Naive B cell (primary cell): ENCODE measurements around the gene TMEM35A. TPM values are rescaled to one million over a fixed set of nuclear protein-coding genes. Genes with fewer than 3 reads are reported as not detected.
A peak's percentile ranks its signal among the peaks of the same experiment; 100 is the strongest.
"Not testable (repeated sequence)": the region's sequence is repeated elsewhere in the genome, so short reads cannot be mapped to it uniquely, and the experiment has no call there.

Experiments
- ATAC-seq, 2 donors: fragments of 150-1000 bp; cut with Tn5 transposase; 2 replicates each; pipeline ENCODE4 v1.10.0; 2021; ENCODE audit warnings: low read depth in 2 of 2, mild to moderate bottlenecking in 2 of 2, moderate library complexity in 2 of 2
- DNase-seq: peaks from one replicate; pipeline ENCODE4 v3.0.0; 2022
- H3K27ac Mint-ChIP-seq, 6 donors: one replicate each; pipeline ENCODE4 v1.8.0; 2020 to 2022; ENCODE audit warnings: mild to moderate bottlenecking in 6 of 6, mixed read lengths in 6 of 6, moderate library complexity in 5 of 6, inconsistent platforms in 2 of 6
- H3K27me3 Mint-ChIP-seq, 3 donors: one replicate each; pipeline ENCODE4 v1.8.0; 2021 to 2022; ENCODE audit warnings: mixed read lengths in 3 of 3, mild to moderate bottlenecking in 1 of 3
- H3K36me3 Mint-ChIP-seq, 2 donors: one replicate each; pipeline ENCODE4 v1.8.0; 2020 to 2022; ENCODE audit warnings: mixed read lengths in 2 of 2, inconsistent platforms in 1 of 2, mild to moderate bottlenecking in 1 of 2
- H3K4me1 Mint-ChIP-seq, 3 donors: one replicate each; pipeline ENCODE4 v1.8.0; 2020 to 2022; ENCODE audit warnings: mixed read lengths in 3 of 3, inconsistent platforms in 1 of 3, mild to moderate bottlenecking in 1 of 3, moderate library complexity in 1 of 3
- H3K4me3 Mint-ChIP-seq, 8 donors: one replicate each; pipeline ENCODE4 v1.8.0; 2020 to 2022; ENCODE audit warnings: mild to moderate bottlenecking in 8 of 8, mixed read lengths in 8 of 8, moderate library complexity in 8 of 8, inconsistent platforms in 2 of 8
- H3K9me3 Mint-ChIP-seq, 7 donors: one replicate each; pipeline ENCODE4 v1.8.0; 2020 to 2022; ENCODE audit warnings: mixed read lengths in 7 of 7, mild to moderate bottlenecking in 5 of 7, inconsistent platforms in 2 of 7, moderate library complexity in 1 of 7
- polyA plus RNA-seq, 6 donors: library from polyadenylated mRNA; unstranded; fragments of 300-500 nt; fragmentation: Illumina TruSeq; gene quantifications; one replicate each; pipeline ENCODE4 v1.2.3, GENCODE V29; 2021; ENCODE audit warnings: low read depth in 6 of 6

The TMEM35A gene
- not detected for polyA plus RNA-seq

DNA sequence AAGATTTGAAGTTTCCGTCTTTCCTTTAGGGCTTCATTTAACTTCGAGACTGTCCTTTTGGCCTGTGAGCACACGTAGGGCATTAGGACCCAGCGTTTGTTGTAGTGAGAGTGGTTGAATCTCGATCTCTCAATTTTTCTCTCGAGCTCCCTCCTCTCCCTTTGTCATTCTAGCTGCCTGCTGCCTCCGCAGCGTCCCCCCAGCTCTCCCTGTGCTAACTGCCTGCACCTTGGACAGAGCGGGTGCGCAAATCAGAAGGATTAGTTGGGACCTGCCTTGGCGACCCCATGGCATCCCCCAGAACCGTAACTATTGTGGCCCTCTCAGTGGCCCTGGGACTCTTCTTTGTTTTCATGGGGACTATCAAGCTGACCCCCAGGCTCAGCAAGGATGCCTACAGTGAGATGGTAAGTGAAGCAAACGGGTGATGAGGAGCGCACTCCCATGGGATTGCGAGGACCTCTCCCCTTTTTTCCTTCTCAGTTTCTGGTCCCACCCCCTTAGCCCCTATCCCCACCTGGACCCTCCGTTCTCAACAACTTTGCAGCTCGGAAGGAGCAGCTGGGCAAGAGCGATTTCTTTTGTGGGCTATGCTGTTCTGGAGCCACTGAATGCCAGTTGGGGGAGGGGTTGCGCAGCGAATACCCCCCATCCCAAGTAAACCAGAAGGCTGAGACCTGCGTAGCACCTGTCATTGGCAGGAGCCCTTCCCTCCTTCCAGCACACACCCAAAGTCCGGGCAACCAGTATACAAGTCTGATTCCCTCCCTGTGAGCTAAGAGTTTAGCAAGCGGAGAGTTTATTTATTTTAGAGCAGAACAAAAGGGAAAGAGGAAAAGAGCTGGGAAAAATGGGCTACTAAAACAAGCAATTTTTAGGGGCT, at the start of gene TMEM35A:
TMEM35A (plus strand) TSS at position 164 of the 883 bp plus-strand sequence; CDS start at position 288, 124 bp downstream.
- ATAC-seq, result no peak
- Mint-ChIP-seq H3K27me3 (peaks cover 23 to 45% (median 23%) of the 10 kb centered on the region in 3 donors), H3K9me3 (peaks cover 0 to 15% (median 0%) of the 10 kb centered on the region in 7 donors), H3K36me3 (no peaks in the 10 kb centered on the region), H3K4me3 (peak within 1 kb of the TSS in 6 of 8 donors; percentile 28 to 68 (median 53)), H3K27ac (peak within 1 kb of the TSS in 3 of 6 donors; percentile 5 to 32 (median 11)), H3K4me1 (peaks cover 0 to 12% (median 6%) of the 10 kb centered on the region in 3 donors)
- no peak for DNase-seq

GRCh38 chrX:101029665-101030064, 49.0 kb upstream of the TMEM35A start:
- Mint-ChIP-seq H3K4me3 (no peak overlapping the region), H3K4me1 (peaks cover 0 to 6% (median 3%) of the 10 kb centered on the region in 3 donors), H3K27me3 (no peaks in the 10 kb centered on the region), H3K27ac (peak overlapping the region in 1 of 6 donors; percentile 84), H3K9me3 (peaks cover 0 to 4% (median 0%) of the 10 kb centered on the region in 7 donors), H3K36me3 (peaks cover 3 to 27% of the 10 kb centered on the region in 2 donors)
- no peak for DNase-seq
- no peak for ATAC-seq

DNA sequence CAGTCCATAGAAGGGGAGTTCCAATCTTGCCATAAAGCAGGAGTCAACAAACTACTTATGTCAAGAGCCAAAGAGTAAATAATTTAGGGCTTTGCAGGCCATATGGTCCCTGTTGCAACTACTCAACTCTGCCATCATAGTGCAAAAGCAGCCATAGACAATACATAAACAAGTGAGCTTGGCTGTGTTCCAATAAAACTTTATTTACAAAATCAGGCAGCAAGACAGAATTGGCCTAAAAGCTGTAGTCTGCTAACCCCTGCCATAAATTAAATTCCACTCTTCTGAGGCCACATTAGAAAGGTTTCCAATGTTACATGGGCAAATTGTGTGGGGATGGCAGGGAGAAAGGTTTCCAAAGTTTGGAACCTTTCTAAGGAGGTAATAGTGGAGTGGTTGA, 41.4 kb upstream of the TMEM35A start:
- Mint-ChIP-seq H3K4me1 (no peaks in the 10 kb centered on the region), H3K9me3 (no peaks in the 10 kb centered on the region), H3K36me3 (peaks cover 0 to 18% of the 10 kb centered on the region in 2 donors), H3K4me3 (no peak overlapping the region), H3K27me3 (no peaks in the 10 kb centered on the region), H3K27ac (no peak overlapping the region)
- ATAC-seq (no peak), DNase-seq (no peak)

DNA sequence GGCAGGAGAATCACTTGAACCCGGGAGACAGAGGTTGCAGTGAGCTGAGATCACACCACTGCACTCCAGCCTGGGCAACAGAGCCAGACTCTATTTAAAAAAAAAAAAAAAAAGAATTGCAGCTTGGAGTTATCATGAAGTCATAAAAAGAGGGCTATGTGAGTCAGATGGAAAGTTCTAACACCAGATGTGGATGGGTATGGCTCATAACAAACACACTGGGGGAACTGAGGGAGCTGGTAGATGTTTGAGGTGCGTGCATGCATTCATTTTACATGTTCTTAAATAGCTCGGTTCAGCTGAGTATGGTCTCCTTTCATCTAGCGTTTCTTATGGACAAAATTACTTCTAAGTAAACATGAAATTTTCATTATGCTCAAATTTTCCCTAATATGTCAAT, 38.5 kb upstream of the TMEM35A start:
- Mint-ChIP-seq H3K27me3 (no peaks in the 10 kb centered on the region), H3K9me3 (no peaks in the 10 kb centered on the region), H3K4me1 (no peaks in the 10 kb centered on the region), H3K36me3 (peaks cover 0 to 15% of the 10 kb centered on the region in 2 donors), H3K4me3 (no peak overlapping the region), H3K27ac (no peak overlapping the region)
- no peak for ATAC-seq
- DNase-seq, result no peak

DNA sequence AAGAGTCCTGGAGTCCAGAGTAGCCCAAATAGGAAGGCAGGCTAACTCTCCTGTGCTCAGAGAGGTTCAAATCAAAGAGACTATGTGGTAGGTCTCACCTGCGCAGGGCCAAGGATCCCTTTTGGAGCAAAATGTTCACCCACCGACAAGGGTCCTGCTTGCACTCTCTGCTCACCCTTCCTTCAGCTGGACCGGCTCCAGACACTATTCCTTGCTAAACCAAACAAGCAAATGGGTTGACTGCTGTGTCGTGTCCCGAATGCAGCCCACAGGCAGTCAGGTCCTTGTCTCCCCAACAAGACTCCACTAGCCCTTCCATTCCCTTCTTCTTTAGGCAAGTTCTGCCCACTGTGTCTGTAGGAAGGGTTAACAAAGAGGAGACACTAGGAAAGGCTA, 27.5 kb upstream of the TMEM35A start:
- peaks cover 0 to 7% of the 10 kb centered on the region in 2 donors for H3K36me3 Mint-ChIP-seq
- H3K27me3 Mint-ChIP-seq, result no peaks in the 10 kb centered on the region
- H3K27ac Mint-ChIP-seq, result peak overlapping the region in 4 of 6 donors; percentile 89 to 97 (median 94)
- H3K4me3 Mint-ChIP-seq, result peak overlapping the region; percentile 82 to 95 (median 91)
- peaks cover 18 to 25% (median 19%) of the 10 kb centered on the region in 3 donors for H3K4me1 Mint-ChIP-seq
- ATAC-seq (no peak), DNase-seq (no peak)
- H3K9me3 Mint-ChIP-seq, result no peaks in the 10 kb centered on the region

DNA sequence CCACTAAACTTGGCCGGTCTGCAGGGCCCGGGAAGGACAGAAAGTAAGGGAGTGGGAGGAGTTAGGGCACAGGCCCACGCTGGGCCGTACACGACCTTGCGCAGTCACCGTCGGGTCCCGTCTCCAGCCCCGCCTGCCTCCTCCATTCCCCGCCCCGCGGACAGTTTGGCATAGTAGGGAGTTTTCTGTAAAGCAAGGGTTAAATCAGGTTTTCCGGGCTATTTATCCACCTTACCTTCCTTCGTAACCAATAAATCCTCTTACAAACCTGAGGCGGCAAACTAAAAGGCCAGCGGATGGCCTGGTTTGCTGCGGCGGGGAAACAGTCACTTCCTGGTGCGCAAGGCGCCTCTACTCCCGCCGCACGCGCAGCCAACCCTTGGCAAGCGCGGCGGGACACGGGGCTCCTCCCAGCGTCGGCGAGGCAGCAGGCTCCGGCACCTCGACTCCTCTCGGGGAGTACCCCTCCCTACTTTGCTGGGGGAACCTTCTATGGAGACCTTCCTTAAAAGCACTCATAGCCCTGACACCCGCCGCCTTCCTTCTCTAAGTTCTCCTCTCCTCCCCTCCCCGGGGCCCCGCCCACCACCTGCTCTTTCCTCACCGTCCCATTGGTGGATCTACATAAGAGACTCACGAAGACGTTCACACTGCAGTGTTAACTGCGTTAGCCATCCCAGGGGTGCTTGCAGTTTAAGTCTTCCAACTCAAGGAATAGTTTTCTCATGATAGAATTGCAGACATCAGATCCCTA, 27.0 kb upstream of the TMEM35A start, which contains the start of gene TRMT2B:
TRMT2B (minus strand) TSS at position 563 of the 754 bp plus-strand sequence. CDS start 9,822 bp downstream, outside the sequence.
- no peaks in the 10 kb centered on the region for H3K9me3 Mint-ChIP-seq
- ATAC-seq (peak; percentile 87 to 88), DNase-seq (peak; percentile 73)
- no peaks in the 10 kb centered on the region for H3K27me3 Mint-ChIP-seq
- H3K4me1 Mint-ChIP-seq, result peaks cover 19 to 25% (median 20%) of the 10 kb centered on the region in 3 donors
- peak within 1 kb of the TSS; percentile 89 to 97 (median 94) for H3K27ac Mint-ChIP-seq
- H3K36me3 Mint-ChIP-seq, result peaks cover 0 to 7% of the 10 kb centered on the region in 2 donors
- peak within 1 kb of the TSS; percentile 82 to 95 (median 91) for H3K4me3 Mint-ChIP-seq

GRCh38 chrX:101056551-101056950, 22.1 kb upstream of the TMEM35A start:
- DNase-seq, H3K27me3 Mint-ChIP-seq, H3K9me3 Mint-ChIP-seq, ATAC-seq, H3K36me3 Mint-ChIP-seq: not testable (repeated sequence)
- Mint-ChIP-seq H3K4me1 (peaks cover 5 to 15% (median 12%) of the 10 kb centered on the region in 3 donors), H3K27ac (peak overlapping the region in 1 of 6 donors; percentile 44), H3K4me3 (peak overlapping the region in 1 of 8 donors; percentile 8)

- DNase-seq, result peak; percentile 10
- Mint-ChIP-seq H3K9me3 (peaks cover 0 to 4% (median 0%) of the 10 kb centered on the region in 7 donors), H3K27me3 (no peaks in the 10 kb centered on the region), H3K4me1 (peaks cover 5 to 13% (median 12%) of the 10 kb centered on the region in 3 donors), H3K36me3 (no peaks in the 10 kb centered on the region), H3K4me3 (peak overlapping the region in 1 of 8 donors; percentile 8), H3K27ac (peak overlapping the region in 2 of 6 donors; percentile 18 to 39)
- ATAC-seq, result peak; percentile 73 to 83
These were observed 21.5 kb upstream of the TMEM35A start for GRCh38 chrX:101057093-101057714.

DNA sequence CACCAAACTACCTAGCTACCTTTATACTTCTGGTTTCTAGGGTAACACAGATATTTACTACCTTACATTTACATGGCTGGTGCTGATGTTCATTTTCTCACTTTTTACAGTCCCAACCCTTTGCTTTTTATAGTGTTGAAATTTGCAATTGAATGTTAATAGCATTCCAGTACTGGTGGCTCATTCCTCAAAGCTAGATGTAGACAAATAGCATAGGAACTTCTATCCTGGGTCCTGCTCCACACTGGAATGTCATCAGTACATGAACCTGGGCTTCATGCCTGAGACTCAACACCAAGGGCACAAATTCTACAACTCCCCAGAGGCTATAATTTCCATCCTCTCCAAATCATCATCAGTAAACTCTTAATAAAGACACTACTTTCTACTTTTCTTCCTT, 16.5 kb upstream of the TMEM35A start:
- no peak for ATAC-seq
- Mint-ChIP-seq H3K36me3 (no peaks in the 10 kb centered on the region), H3K4me3 (no peak overlapping the region), H3K27ac (no peak overlapping the region), H3K9me3 (peaks cover 0 to 1% (median 0%) of the 10 kb centered on the region in 7 donors), H3K4me1 (peaks cover 2 to 7% (median 3%) of the 10 kb centered on the region in 3 donors), H3K27me3 (peaks cover 0 to 7% (median 3%) of the 10 kb centered on the region in 3 donors)
- no peak for DNase-seq

- Mint-ChIP-seq H3K9me3 (peaks cover 0 to 15% (median 0%) of the 10 kb centered on the region in 7 donors), H3K27ac (no peak overlapping the region), H3K27me3 (no peaks in the 10 kb centered on the region), H3K4me1 (no peaks in the 10 kb centered on the region), H3K4me3 (no peak overlapping the region), H3K36me3 (no peaks in the 10 kb centered on the region)
- DNase-seq (no peak), ATAC-seq (no peak)
These were observed 7.1 kb upstream of the TMEM35A start for GRCh38 chrX:101071582-101071981.

GRCh38 chrX:101079736-101080270, 1.1 kb downstream of the TMEM35A start:
- DNase-seq (no peak), ATAC-seq (no peak)
- Mint-ChIP-seq H3K4me1 (peaks cover 0 to 12% (median 6%) of the 10 kb centered on the region in 3 donors), H3K36me3 (no peaks in the 10 kb centered on the region), H3K27ac (no peak overlapping the region), H3K9me3 (peaks cover 0 to 8% (median 0%) of the 10 kb centered on the region in 7 donors), H3K27me3 (peaks cover 23 to 45% (median 23%) of the 10 kb centered on the region in 3 donors), H3K4me3 (peak overlapping the region in 3 of 8 donors; percentile 42 to 55 (median 51))

DNA sequence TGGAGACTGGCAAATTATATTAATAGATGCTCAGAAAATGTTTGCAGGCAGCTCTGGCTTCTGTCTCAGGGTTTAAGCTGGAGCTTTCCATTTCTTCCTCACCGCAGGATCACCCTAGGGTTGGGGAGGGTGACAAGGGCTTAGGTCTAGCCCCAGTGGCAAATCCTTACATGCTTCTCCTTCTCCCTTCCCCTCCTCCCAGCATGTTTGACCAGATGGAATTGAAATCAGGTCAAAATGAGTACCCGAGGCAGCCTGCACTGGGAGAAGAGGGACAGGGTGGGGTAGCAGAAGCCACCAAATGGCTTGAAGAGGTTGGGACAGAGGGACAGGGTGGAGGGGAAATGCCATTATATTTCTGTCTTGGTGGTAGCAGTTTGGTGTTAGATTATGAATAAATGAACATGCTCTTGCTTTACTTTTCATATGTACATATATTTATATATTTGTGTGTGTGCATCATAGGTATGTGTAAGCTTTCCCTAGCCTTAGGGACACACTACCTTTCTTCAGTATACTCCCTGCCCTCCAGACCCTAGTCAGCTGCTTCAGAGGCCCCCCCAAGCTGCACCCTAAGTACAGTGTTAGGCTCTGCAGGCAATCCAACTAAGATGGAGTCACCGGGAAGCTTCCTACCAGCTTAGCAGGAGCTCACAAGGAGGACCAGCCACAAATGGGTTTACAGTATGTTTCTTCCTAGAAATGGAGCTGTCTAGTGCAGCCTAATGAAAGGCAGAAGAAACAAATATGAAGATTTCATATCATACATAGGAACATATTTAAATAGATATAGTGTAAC, 1.8 kb downstream of the TMEM35A start:
- Mint-ChIP-seq H3K36me3 (no peaks in the 10 kb centered on the region), H3K27ac (no peak overlapping the region), H3K9me3 (peaks cover 0 to 5% (median 0%) of the 10 kb centered on the region in 7 donors), H3K27me3 (peaks cover 23 to 45% (median 23%) of the 10 kb centered on the region in 3 donors), H3K4me1 (peaks cover 0 to 12% (median 6%) of the 10 kb centered on the region in 3 donors), H3K4me3 (no peak overlapping the region)
- no peak for ATAC-seq
- DNase-seq, result no peak
